Upper lobe of right lung (tissue), 1 donor: Measurements from ENCODE around the gene RAD51D. TPM values are rescaled to one million over a fixed set of nuclear protein-coding genes. Genes with fewer than 3 reads are reported as not detected.
A peak's percentile ranks its signal among the peaks of the same experiment; 100 is the strongest.

ENCODE experiments used
- ATAC-seq: fragments of 200-7000 bp; cut with Tn5 transposase; one replicate; pipeline ENCODE4 v1.9.1; 2020; ENCODE audit warnings: mild to moderate bottlenecking, moderate library complexity
- DNase-seq: peaks from one replicate; pipeline ENCODE4 v3.0.0-alpha.2; 2020
- H3K27ac ChIP-seq: fragments of 200-600 bp; one replicate; pipeline ENCODE4 v1.8.0; 2022
- H3K27me3 ChIP-seq: fragments of 200-600 bp; one replicate; pipeline ENCODE4 v1.8.0; 2022; ENCODE audit warnings: mild to moderate bottlenecking
- H3K36me3 ChIP-seq: fragments of 200-600 bp; one replicate; pipeline ENCODE4 v1.8.0; 2022
- H3K4me1 ChIP-seq: fragments of 200-600 bp; one replicate; pipeline ENCODE4 v1.8.0; 2022
- H3K4me3 ChIP-seq: fragments of 200-600 bp; one replicate; pipeline ENCODE4 v1.8.0; 2022; ENCODE audit warnings: mild to moderate bottlenecking
- H3K9me3 ChIP-seq: fragments of 200-600 bp; one replicate; pipeline ENCODE4 v1.8.0; 2022
- intact Hi-C: fragments of 100-400 bp; cut with DNase I; formaldehyde crosslinking; loops from one replicate; pipeline ENCODE4 v1.11.0; 2022
- total RNA-seq: library from RNA; stranded (reverse); fragmentation: NEBNext Ultra II Directional; extraction: Animal tissue kit (Norgen Biotek cat#: 25700); gene quantifications from one replicate; pipeline ENCODE4 v1.2.1, GENCODE V29; 2021
- TF ChIP-seq, protein P1 (sequence below): fragments of 200-600 bp; IDR thresholded peaks from one replicate; pipeline ENCODE4 v1.8.0; 2022; ENCODE audit warnings: antibody characterized with exemption
- donor health status: DM: no; HTN: yes; CAD: no; lungs with severe emphysema.

RAD51D gene
- total RNA-seq, 1 donor from 2014 or later = 19.1 TPM

DNA sequence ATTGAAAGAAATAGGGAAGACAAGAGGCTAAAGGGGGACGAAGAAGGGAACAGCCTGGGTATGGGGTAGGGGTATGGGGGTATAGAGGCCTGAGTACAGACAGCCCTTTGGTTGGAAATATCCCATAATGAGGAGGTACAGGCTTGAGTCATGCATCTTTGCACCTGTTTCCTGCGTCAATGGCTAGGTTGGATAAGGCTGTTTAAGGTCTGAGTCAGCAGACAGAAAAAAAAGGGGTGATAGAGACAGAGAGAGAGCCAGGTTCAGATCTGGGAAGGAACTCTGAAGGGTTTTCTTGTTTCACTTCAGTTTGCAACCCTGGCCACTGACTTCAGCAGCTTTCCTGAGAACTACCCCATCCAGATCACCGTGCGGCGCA, 10.3 kb upstream of the RAD51D start:
- no peaks in the 10 kb centered on the region for H3K9me3 ChIP-seq
- DNase-seq (no peak), ATAC-seq (no peak)
- H3K27me3 ChIP-seq = no peaks in the 10 kb centered on the region
- H3K27ac ChIP-seq = no peak overlapping the region
- H3K36me3 ChIP-seq = peaks cover 36% of the 10 kb centered on the region
- TF ChIP-seq, protein P1, sequence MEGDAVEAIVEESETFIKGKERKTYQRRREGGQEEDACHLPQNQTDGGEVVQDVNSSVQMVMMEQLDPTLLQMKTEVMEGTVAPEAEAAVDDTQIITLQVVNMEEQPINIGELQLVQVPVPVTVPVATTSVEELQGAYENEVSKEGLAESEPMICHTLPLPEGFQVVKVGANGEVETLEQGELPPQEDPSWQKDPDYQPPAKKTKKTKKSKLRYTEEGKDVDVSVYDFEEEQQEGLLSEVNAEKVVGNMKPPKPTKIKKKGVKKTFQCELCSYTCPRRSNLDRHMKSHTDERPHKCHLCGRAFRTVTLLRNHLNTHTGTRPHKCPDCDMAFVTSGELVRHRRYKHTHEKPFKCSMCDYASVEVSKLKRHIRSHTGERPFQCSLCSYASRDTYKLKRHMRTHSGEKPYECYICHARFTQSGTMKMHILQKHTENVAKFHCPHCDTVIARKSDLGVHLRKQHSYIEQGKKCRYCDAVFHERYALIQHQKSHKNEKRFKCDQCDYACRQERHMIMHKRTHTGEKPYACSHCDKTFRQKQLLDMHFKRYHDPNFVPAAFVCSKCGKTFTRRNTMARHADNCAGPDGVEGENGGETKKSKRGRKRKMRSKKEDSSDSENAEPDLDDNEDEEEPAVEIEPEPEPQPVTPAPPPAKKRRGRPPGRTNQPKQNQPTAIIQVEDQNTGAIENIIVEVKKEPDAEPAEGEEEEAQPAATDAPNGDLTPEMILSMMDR = no peak
- no peak overlapping the region for H3K4me3 ChIP-seq
- peaks cover 8% of the 10 kb centered on the region for H3K4me1 ChIP-seq
- intact Hi-C loops = no loop called here

DNA sequence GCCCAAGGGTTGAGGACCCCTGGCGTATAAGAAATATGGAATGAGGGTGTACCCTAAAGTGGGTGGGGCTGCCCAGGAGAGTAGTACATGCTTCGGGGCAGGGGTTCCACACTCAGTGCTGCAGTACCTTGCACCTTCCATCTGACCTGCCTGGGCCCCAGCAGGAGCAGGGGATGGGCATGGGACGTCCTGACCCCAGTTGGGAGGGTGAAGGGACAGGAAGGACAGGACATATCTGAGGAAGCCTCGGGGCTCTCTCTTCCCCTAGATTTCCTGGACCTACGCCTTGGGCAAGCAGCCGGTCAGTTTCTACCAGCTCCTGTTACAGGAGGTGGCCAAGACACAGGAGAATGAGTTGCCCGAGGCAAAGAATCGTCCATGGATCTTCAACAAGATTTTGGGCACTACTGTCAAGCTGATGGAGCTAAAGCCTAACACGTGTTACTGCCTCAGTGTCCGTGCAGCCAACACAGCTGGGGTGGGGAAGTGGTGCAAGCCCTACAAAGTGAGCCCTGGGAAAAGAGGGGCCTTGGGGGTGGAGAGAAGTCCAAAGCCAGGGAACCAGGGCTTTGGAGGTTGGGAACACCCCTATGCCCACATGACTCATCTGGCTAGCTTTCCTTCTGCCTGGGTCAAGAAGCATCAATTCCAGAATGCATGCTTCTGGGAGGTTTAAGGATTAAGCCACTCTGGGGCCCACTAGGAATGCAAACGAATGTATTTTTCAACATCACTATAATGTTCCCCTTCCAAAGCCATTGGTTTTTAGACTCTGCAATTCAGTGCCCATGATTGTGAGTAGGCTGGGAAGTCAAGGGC, 9.7 kb upstream of the RAD51D start:
- Histone ChIP-seq H3K4me1 (peaks cover 8% of the 10 kb centered on the region), H3K27ac (peak overlapping the region; percentile 8), H3K4me3 (no peak overlapping the region), H3K36me3 (peaks cover 30% of the 10 kb centered on the region), H3K27me3 (no peaks in the 10 kb centered on the region), H3K9me3 (no peaks in the 10 kb centered on the region)
- no peak for ATAC-seq
- DNase-seq = no peak
- TF ChIP-seq, protein P1 = no peak
- intact Hi-C loops = no loop called here

DNA sequence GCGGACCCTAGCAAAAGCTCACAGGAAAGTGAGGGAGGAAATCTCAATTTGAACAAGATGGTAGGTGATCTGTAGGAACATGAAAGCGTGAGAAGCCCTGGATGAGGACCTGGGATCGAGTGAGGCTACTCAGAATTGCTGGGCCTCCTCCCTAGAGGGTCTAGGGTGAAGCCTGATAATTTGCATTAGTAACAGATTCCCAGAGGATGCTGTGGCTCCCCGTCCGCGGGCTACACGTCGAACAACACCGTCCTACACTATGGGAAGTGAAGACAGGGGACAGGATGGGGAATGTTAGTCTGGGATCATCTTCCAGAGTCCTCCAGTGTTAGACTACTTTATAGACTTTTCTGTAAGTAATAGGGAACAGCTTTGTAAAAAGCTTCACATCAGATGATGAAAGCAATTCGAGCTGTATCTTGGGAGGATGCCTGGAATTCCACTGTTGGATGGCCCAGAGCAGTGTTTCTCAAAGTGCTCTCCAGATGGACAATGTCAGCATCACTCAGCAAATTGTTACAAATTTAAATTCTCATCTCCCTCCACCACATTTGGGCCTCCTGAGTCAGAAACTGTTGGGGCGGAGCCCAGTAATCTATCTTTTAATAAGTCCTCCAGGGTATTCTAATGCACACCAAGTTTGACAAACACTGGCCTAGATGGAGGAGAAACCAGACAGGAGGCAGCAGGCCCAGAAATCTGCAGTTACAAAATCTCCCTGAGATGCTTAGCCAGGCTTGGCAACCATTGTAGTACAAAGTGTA, 8.3 kb upstream of the RAD51D start:
- peaks cover 8% of the 10 kb centered on the region for H3K4me1 ChIP-seq
- no peaks in the 10 kb centered on the region for H3K9me3 ChIP-seq
- DNase-seq = no peak
- no peaks in the 10 kb centered on the region for H3K27me3 ChIP-seq
- H3K36me3 ChIP-seq = peaks cover 16% of the 10 kb centered on the region
- intact Hi-C loops = no loop called here
- H3K27ac ChIP-seq = peak overlapping the region; percentile 53
- TF ChIP-seq, protein P1 = no peak
- ATAC-seq = peak; percentile 48
- no peak overlapping the region for H3K4me3 ChIP-seq

DNA sequence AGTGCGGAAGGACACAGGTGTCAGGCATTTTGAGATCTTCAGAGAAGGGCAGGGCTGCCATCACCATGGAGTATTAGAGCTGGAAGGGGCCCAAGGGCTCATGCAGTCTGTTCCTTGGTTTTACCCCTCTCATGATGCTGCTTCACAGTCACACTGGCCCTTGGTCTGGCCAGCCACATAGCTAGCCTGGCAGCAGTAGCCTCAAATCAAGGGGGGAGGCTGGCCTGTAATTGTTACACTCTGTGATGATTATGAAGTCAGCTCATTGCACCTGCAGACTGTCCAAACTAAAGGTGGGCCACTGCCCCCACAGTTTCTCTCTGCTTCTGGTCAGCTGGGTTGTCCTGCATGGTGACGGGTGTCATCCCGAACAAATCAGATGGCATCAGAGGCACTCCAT, 1.7 kb upstream of the RAD51D start, which contains the start of gene FNDC8:
Gene FNDC8 (plus strand): TSS at position 301 of the 400 bp plus-strand sequence. CDS start 79 bp downstream, at position 380.
- Histone ChIP-seq H3K4me3 (no peak within 1 kb of the TSS), H3K36me3 (no peaks in the 10 kb centered on the region), H3K9me3 (no peaks in the 10 kb centered on the region), H3K4me1 (peaks cover 16% of the 10 kb centered on the region), H3K27me3 (no peaks in the 10 kb centered on the region), H3K27ac (no peak within 1 kb of the TSS)
- TF ChIP-seq, protein P1 = no peak
- no peak for ATAC-seq
- intact Hi-C loops = no loop called here
- no peak for DNase-seq

DNA sequence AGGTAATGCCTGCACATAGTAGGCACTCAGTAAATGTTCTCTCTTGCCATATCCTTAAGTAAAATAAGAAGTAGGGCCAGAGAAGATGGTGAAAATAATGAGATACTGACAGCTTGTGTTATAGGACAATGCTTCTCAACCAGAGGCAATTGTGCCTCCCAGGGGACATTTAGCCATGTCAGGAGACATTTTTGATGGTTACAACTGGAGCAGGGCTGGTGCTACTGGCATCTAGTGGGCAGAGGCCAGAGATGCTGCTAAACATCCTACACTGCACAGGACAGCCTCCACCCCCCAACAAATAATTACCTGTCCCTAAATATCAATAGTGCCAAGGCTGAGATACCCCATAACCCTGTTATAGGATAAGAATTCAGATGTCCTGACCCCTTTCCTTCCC, 1.7 kb downstream of the RAD51D start:
- intact Hi-C loops = no loop called here
- no peak overlapping the region for H3K27ac ChIP-seq
- no peaks in the 10 kb centered on the region for H3K27me3 ChIP-seq

More for the DNA sequence above, 1.7 kb downstream of the RAD51D start:
- no peak overlapping the region for H3K4me3 ChIP-seq
- peaks cover 16% of the 10 kb centered on the region for H3K4me1 ChIP-seq
- TF ChIP-seq, protein P1 = peak; percentile 8
- DNase-seq (no peak), ATAC-seq (no peak)
- no peaks in the 10 kb centered on the region for H3K9me3 ChIP-seq
- no peaks in the 10 kb centered on the region for H3K36me3 ChIP-seq
